Tibial nerve (tissue), 4 donors: ENCODE data around the gene BTN1A1.

ENCODE experiments used
- CTCF ChIP-seq, 5 experiments: fragments of 200-600 bp in 3 of 5; fragments of 450-650 bp in 2 of 5; sonication (generic) in 3 of 5; IDR thresholded peaks; one replicate each; pipeline ENCODE4 v1.5.1; 2016 to 2019; ENCODE audit warnings: antibody characterized with exemption in 5 of 5, mild to moderate bottlenecking in 3 of 5, moderate library complexity in 2 of 5
- EP300 ChIP-seq, 2 donors: sonication (generic); formaldehyde crosslinking; IDR thresholded peaks; one replicate each; pipeline ENCODE4 v1.6.1; 2017; ENCODE audit warnings: antibody characterized with exemption in 2 of 2, mild to moderate bottlenecking in 1 of 2

DNA sequence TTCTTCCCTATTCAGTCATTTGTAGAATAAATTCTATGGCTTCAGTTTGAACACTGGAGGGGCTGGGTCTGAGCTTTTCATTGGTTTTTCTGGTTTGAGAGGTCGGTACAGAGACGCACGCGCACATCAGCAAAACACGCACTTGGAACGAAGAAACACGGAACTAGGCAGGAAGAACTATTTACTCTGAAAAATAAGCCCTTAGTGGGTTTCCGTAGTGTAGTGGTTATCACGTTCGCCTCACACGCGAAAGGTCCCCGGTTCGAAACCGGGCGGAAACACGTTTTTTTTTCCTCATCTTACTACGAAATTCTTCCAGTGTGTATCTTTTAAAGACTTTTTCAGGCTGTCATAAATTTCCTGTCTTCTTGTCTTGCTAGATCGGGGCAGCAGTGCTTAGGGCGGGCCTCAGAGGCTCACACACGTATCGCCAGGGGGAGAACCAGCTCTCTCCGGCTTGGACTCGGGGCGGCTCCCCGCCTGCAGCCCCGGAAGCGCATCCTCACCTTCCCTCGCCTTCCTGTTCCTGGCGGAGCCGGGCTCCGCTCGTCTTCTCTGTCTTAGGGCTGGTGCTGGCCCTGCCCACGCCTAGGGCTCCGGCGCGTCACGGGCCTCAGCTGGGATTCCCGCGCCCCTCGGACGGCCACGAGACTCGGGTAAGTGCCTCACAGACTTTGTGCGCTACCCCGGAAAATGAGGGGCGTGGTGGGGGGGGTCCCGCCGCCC, 37.9 kb downstream of the BTN1A1 start, which contains the start of gene HMGN4:
- TF ChIP-seq EP300 (IDR thresholded peaks at IDR 0.05) (peak; percentile 19 to 77), CTCF (IDR thresholded peaks at IDR 0.05) (peak in 2 of 5 experiments; percentile 32 to 41)
